Epithelial cell of prostate (primary cell): ENCODE measurements around the gene F7.
"Not testable (repeated sequence)": the region's sequence is repeated elsewhere in the genome, so short reads cannot be mapped to it uniquely, and the experiment has no call there.

Experiments
- DNase-seq: peaks from one replicate; pipeline ENCODE4 v3.0.0-alpha.2; 2011; ENCODE audit warnings: low read depth, low spot score
- H3K27ac ChIP-seq: fragments of 450-650 bp; 2 replicates; pipeline ENCODE4 v1.5.1; 2017; ENCODE audit warnings: mild to moderate bottlenecking

The F7 gene

GRCh38 chr13:113105032-113105920, at the start of gene F7:
F7 (plus strand) TSS chr13:113105791; CDS start chr13:113105842, 51 bp downstream.
- no peak for DNase-seq
- H3K27ac ChIP-seq = no peak within 1 kb of the TSS

GRCh38 chr13:113057084-113057483, 48.5 kb upstream of the F7 start:
- no peak for DNase-seq

DNA sequence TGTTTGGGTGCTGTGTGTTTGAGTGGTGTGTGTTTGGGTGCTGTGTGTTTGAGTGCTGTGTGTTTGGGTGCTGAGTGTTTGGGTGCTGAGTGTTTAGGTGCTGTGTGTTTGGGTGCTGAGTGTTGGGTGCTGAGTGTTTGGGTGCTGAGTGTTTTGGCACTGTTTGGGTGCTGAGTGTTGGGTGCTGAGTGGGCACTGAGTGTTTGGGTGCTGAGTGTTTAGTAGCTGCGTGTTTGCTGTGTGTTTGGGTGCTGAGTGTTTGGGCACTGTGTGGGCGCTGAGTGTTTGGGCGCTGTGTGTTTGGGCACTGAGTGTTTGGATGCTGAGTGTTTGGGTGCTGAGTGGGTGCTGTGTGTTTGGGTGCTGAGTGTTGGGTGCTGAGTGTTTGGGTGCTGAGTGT, 48.0 kb upstream of the F7 start:
- not testable (repeated sequence) for DNase-seq, H3K27ac ChIP-seq

More at GRCh38 chr13:113057084-113057483, 48.5 kb upstream of the F7 start:
- no peak overlapping the region for H3K27ac ChIP-seq

- no peak overlapping the region for H3K27ac ChIP-seq
- no peak for DNase-seq
Observed at GRCh38 chr13:113058129-113058987, 47.2 kb upstream of the F7 start.

DNA sequence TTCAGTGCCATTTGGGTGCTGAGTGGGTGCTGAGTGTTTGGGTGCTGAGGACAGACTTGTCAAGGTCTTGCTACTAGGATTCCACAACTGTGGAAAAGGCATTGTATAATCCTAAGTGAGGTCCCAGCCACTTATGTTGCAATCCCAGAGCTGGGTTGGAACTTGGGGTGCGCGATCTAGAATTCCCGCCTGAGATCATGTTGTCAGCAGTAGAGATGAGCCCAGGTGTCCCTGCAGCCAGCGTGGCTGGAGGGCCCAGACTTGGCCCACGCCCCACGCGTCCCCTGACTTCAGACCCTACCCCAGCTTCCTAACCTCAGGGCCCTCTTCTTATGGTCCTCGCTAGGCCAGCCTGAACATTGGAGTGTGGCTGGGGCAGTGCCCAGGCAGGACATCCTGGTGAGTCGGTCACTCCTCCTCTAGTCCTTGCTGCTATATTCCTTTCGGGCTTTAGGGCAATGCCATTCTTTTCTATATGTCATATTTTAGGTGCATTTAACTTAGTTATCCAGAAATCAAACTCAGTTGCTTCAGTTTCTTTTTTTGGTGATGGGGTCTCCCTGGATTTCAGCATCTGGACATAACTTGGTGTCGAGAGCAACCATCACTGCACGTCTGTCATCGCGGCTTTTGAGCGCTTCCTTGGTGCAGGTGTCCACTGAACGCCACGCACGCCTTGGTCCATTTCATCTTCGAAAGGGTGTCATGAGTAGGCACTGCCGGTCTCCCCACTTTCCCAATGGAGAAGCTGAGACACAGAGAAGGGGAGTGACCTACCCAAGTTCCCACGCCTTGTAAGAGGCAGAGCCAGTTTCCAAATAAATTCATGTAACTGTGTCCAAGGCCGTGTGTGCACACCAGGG, 46.4 kb upstream of the F7 start:
- no peak for DNase-seq
- no peak overlapping the region for H3K27ac ChIP-seq

DNA sequence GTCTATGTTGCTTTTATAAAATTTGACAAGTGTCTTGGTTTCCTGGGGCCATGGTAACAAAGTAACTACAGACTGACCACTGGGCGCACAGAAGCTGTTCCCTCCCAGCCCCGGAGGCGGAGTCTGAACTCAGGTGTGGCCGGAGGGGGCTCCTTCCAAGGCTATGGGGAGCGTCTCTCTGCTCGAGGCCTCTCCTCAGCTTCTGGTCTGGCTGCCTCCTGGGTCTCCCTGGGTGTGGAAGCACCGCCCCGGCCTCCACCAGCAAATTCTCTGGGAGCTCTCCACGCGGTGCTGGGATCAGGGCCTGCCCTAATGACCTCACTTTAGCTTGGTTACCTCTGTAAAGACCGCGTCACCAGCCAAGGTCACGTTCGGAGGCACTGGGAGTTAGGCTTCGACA, 45.7 kb upstream of the F7 start:
- no peak overlapping the region for H3K27ac ChIP-seq
- DNase-seq = no peak

DNA sequence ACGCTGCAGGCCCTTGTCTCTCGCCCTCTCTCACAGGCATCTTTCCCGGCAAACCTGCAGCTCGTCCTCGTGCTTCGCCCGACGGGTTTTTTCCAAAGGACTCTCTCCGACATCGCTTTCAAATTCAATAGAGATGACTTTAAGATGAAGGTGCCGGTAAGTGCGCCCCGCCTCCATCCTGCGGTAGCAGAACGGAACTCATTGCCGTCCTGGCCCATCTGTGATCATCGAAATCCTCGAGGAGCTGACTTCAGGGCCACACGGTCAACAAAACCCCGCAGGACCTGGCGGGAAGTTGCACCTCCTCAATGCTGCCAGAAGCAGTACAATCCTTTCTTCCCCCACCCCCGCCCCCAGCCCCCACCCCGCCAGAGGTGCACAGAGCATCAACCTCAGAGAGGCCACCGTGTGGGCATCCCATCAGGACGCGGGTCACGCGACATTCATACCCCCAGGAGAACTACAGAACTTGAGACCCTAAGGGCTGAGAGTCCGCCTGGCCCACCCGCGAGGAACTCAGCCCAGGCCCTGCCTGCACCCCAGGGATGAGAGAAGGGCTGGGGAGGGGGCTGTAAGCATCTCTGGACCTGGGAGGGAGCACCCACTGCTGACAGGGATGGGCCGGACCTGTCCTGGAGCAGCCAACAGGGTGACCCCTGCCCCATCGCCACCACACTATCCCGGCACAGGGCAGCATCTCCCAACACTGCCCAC, 44.9 kb upstream of the F7 start:
- no peak for DNase-seq
- no peak overlapping the region for H3K27ac ChIP-seq

DNA sequence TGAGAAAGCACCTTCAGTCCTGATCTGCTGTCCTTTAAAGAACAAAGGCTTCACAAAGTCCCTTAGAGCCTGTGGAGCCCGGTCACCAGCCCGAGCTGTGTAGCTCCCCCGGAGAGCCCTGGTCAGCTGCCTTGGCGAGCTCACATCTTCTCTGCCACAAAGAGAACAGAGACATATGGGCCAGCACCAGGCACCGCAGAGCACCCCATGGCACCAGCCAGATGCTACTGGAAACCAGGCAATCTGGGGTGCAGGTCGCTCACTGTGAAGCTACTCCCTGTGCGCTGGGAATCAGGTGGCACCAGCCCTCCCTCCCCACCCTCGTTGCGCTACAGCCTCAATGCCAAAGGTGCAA, 44.3 kb upstream of the F7 start:
- no peak overlapping the region for H3K27ac ChIP-seq
- DNase-seq = no peak

- no peak for DNase-seq
- H3K27ac ChIP-seq = no peak overlapping the region
Observed at GRCh38 chr13:113061796-113062425, 43.7 kb upstream of the F7 start.

GRCh38 chr13:113062691-113063090, 42.9 kb upstream of the F7 start:
- H3K27ac ChIP-seq = no peak overlapping the region
- DNase-seq = no peak

- DNase-seq = no peak
Observed at GRCh38 chr13:113063091-113063491, 42.5 kb upstream of the F7 start.

GRCh38 chr13:113064000-113064533, 41.5 kb upstream of the F7 start:
- DNase-seq = no peak
- no peak overlapping the region for H3K27ac ChIP-seq

More at GRCh38 chr13:113063091-113063491, 42.5 kb upstream of the F7 start:
- no peak overlapping the region for H3K27ac ChIP-seq

- H3K27ac ChIP-seq = no peak overlapping the region
- no peak for DNase-seq
Observed at GRCh38 chr13:113064534-113065405, 40.8 kb upstream of the F7 start.

GRCh38 chr13:113065406-113066141, 40.0 kb upstream of the F7 start:
- H3K27ac ChIP-seq = no peak overlapping the region
- DNase-seq = no peak

GRCh38 chr13:113066142-113066455, 39.5 kb upstream of the F7 start:
- H3K27ac ChIP-seq = no peak overlapping the region
- no peak for DNase-seq

DNA sequence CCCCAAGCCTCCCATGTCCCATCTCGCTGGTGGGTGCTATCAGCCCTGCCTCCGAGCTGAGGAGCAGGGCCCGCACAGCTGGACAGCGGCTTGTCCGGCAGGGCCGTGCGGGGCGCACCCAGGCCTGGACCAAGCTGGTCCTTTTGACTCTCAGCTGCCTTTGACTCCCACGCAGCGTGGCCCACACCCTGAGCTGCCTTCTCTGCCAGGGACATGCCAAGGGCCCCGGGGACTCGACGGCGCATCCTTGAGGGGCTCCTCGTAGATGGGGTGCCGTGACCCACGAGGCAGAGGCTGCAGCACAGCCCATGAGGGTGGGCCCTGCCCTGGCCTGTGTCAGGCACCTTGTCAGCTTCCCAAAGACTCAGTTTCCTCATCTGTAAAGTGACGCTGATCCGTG, 38.8 kb upstream of the F7 start:
- no peak overlapping the region for H3K27ac ChIP-seq
- no peak for DNase-seq
